ENCODE results near the gene LAMA4.

DNA sequence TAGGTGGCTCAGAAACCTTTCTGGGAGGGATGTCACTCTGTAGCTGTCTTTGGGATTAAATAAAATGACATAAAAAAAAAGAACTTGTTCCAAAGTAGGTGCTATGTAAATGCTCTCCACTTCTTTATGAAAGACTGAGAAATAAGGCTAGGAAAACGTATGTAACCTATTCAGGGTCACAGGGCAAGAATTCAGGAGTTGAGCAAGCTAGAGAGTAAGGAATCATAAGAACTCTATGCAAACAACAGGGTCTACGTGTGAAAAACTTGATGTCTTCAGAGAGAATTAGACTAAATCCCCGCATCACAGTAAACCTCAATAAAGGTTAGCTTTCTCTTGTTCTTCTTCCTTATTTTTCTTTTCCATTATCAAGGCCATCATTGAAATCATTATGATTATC is 59.2 kb downstream of the LAMA4 start:
- TF ChIP-seq, protein P1, sequence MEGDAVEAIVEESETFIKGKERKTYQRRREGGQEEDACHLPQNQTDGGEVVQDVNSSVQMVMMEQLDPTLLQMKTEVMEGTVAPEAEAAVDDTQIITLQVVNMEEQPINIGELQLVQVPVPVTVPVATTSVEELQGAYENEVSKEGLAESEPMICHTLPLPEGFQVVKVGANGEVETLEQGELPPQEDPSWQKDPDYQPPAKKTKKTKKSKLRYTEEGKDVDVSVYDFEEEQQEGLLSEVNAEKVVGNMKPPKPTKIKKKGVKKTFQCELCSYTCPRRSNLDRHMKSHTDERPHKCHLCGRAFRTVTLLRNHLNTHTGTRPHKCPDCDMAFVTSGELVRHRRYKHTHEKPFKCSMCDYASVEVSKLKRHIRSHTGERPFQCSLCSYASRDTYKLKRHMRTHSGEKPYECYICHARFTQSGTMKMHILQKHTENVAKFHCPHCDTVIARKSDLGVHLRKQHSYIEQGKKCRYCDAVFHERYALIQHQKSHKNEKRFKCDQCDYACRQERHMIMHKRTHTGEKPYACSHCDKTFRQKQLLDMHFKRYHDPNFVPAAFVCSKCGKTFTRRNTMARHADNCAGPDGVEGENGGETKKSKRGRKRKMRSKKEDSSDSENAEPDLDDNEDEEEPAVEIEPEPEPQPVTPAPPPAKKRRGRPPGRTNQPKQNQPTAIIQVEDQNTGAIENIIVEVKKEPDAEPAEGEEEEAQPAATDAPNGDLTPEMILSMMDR (IDR thresholded peaks at IDR 0.05) = no peak
- TF ChIP-seq POLR2AphosphoS5 (IDR thresholded peaks at IDR 0.05; ENCODE audit: low read depth, low read length) (no peak), TCF7L2 (IDR thresholded peaks at IDR 0.05; ENCODE audit: low read depth, low read length) (no peak)
- TF ChIP-seq, protein P2, sequence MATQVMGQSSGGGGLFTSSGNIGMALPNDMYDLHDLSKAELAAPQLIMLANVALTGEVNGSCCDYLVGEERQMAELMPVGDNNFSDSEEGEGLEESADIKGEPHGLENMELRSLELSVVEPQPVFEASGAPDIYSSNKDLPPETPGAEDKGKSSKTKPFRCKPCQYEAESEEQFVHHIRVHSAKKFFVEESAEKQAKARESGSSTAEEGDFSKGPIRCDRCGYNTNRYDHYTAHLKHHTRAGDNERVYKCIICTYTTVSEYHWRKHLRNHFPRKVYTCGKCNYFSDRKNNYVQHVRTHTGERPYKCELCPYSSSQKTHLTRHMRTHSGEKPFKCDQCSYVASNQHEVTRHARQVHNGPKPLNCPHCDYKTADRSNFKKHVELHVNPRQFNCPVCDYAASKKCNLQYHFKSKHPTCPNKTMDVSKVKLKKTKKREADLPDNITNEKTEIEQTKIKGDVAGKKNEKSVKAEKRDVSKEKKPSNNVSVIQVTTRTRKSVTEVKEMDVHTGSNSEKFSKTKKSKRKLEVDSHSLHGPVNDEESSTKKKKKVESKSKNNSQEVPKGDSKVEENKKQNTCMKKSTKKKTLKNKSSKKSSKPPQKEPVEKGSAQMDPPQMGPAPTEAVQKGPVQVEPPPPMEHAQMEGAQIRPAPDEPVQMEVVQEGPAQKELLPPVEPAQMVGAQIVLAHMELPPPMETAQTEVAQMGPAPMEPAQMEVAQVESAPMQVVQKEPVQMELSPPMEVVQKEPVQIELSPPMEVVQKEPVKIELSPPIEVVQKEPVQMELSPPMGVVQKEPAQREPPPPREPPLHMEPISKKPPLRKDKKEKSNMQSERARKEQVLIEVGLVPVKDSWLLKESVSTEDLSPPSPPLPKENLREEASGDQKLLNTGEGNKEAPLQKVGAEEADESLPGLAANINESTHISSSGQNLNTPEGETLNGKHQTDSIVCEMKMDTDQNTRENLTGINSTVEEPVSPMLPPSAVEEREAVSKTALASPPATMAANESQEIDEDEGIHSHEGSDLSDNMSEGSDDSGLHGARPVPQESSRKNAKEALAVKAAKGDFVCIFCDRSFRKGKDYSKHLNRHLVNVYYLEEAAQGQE (IDR thresholded peaks at IDR 0.05; ENCODE audit: insufficient read depth in 1 of 2, low read depth in 2 of 2, low read length in 1 of 2) = no peak

Measured in Panc1 (cell line).